Duodenal mucosa (tissue), 2 donors: ENCODE results near the gene HOMER3.

Experiments
- H3K27ac ChIP-seq: one replicate; pipeline ENCODE4 v1.7.0; 2013; ENCODE audit warnings: low read depth, low read length
- H3K27me3 ChIP-seq, 2 donors: one replicate each; pipeline ENCODE4 v1.7.0; 2013; ENCODE audit warnings: low read length in 2 of 2, control low read depth in 1 of 2; ENCODE audit not compliant: insufficient read depth in 2 of 2, control insufficient read depth in 1 of 2
- H3K36me3 ChIP-seq, 2 donors: one replicate each; pipeline ENCODE4 v1.7.0; 2013; ENCODE audit warnings: low read length in 2 of 2, control low read depth in 1 of 2; ENCODE audit not compliant: insufficient read depth in 2 of 2, control insufficient read depth in 1 of 2
- H3K4me1 ChIP-seq, 2 donors: one replicate each; pipeline ENCODE4 v1.7.0; 2013; ENCODE audit warnings: low read length in 2 of 2, control low read depth in 1 of 2; ENCODE audit not compliant: insufficient read depth in 2 of 2, control insufficient read depth in 1 of 2
- H3K4me3 ChIP-seq, 2 donors: one replicate each; pipeline ENCODE4 v1.7.0; 2013; ENCODE audit warnings: low read length in 2 of 2, low read depth in 1 of 2
- H3K9ac ChIP-seq, 2 donors: one replicate each; pipeline ENCODE4 v1.7.0; 2013; ENCODE audit warnings: low read length in 2 of 2, low read depth in 1 of 2
- H3K9me3 ChIP-seq, 2 donors: one replicate each; pipeline ENCODE4 v1.7.0; 2013; ENCODE audit warnings: low read length in 2 of 2, control low read depth in 1 of 2; ENCODE audit not compliant: control insufficient read depth in 1 of 2

Gene HOMER3

GRCh38 chr19:18881491-18881890, 59.5 kb downstream of the HOMER3 start:
- no peaks in the 10 kb centered on the region for H3K36me3 ChIP-seq
- H3K9me3 ChIP-seq, result no peaks in the 10 kb centered on the region
- peaks cover 4 to 10% of the 10 kb centered on the region in 2 donors for H3K4me1 ChIP-seq
- H3K4me3 ChIP-seq, result no peak overlapping the region
- H3K27me3 ChIP-seq, result no peaks in the 10 kb centered on the region
- H3K27ac ChIP-seq, result no peak overlapping the region
- H3K9ac ChIP-seq, result no peak overlapping the region

GRCh38 chr19:18879579-18880373, 61.2 kb downstream of the HOMER3 start:
- Histone ChIP-seq H3K27ac (no peak overlapping the region), H3K9ac (no peak overlapping the region), H3K4me3 (no peak overlapping the region), H3K9me3 (no peaks in the 10 kb centered on the region), H3K36me3 (no peaks in the 10 kb centered on the region), H3K27me3 (no peaks in the 10 kb centered on the region), H3K4me1 (peaks cover 4 to 10% of the 10 kb centered on the region in 2 donors)
